ENCODE results near the gene SERPINB7. TPM values are rescaled to one million over a fixed set of nuclear protein-coding genes. Genes with fewer than 3 reads are reported as not detected.

SERPINB7 gene
- total and polyA plus RNA-seq, 2 experiments from 2014 or later, result not detected

GRCh38 chr18:63730773-63731172 lies 44.4 kb upstream of the SERPINB7 start:
- no peaks in the 10 kb centered on the region for H3F3A ChIP-seq (replicated peaks; ENCODE audit: low read depth)
- no peaks in the 10 kb centered on the region for H3K36me3 Mint-ChIP-seq (ENCODE audit: low read depth)
- peaks cover 2% of the 10 kb centered on the region for H3K27me3 Mint-ChIP-seq (ENCODE audit: insufficient read depth, low read depth, poor library complexity)
- H3K4me1 ChIP-seq (ENCODE audit: insufficient read depth), result no peaks in the 10 kb centered on the region
- no peaks in the 10 kb centered on the region for H3K9me2 ChIP-seq (ENCODE audit: insufficient read depth)
- TF ChIP-seq, protein P1, sequence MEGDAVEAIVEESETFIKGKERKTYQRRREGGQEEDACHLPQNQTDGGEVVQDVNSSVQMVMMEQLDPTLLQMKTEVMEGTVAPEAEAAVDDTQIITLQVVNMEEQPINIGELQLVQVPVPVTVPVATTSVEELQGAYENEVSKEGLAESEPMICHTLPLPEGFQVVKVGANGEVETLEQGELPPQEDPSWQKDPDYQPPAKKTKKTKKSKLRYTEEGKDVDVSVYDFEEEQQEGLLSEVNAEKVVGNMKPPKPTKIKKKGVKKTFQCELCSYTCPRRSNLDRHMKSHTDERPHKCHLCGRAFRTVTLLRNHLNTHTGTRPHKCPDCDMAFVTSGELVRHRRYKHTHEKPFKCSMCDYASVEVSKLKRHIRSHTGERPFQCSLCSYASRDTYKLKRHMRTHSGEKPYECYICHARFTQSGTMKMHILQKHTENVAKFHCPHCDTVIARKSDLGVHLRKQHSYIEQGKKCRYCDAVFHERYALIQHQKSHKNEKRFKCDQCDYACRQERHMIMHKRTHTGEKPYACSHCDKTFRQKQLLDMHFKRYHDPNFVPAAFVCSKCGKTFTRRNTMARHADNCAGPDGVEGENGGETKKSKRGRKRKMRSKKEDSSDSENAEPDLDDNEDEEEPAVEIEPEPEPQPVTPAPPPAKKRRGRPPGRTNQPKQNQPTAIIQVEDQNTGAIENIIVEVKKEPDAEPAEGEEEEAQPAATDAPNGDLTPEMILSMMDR (conservative IDR thresholded peaks at IDR 0.05; ENCODE audit: low read depth in 2 of 2), result no peak
- TF ChIP-seq STAT1 (IDR thresholded peaks at IDR 0.05; ENCODE audit: unreplicated experiment), result no peak
- TF ChIP-seq, protein P2, sequence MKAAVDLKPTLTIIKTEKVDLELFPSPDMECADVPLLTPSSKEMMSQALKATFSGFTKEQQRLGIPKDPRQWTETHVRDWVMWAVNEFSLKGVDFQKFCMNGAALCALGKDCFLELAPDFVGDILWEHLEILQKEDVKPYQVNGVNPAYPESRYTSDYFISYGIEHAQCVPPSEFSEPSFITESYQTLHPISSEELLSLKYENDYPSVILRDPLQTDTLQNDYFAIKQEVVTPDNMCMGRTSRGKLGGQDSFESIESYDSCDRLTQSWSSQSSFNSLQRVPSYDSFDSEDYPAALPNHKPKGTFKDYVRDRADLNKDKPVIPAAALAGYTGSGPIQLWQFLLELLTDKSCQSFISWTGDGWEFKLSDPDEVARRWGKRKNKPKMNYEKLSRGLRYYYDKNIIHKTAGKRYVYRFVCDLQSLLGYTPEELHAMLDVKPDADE (IDR thresholded peaks at IDR 0.05), result no peak
- no peak for TF ChIP-seq ZNF114 (CRISPR knock-in tag; IDR thresholded peaks at IDR 0.05)
- TF ChIP-seq, protein P3, sequence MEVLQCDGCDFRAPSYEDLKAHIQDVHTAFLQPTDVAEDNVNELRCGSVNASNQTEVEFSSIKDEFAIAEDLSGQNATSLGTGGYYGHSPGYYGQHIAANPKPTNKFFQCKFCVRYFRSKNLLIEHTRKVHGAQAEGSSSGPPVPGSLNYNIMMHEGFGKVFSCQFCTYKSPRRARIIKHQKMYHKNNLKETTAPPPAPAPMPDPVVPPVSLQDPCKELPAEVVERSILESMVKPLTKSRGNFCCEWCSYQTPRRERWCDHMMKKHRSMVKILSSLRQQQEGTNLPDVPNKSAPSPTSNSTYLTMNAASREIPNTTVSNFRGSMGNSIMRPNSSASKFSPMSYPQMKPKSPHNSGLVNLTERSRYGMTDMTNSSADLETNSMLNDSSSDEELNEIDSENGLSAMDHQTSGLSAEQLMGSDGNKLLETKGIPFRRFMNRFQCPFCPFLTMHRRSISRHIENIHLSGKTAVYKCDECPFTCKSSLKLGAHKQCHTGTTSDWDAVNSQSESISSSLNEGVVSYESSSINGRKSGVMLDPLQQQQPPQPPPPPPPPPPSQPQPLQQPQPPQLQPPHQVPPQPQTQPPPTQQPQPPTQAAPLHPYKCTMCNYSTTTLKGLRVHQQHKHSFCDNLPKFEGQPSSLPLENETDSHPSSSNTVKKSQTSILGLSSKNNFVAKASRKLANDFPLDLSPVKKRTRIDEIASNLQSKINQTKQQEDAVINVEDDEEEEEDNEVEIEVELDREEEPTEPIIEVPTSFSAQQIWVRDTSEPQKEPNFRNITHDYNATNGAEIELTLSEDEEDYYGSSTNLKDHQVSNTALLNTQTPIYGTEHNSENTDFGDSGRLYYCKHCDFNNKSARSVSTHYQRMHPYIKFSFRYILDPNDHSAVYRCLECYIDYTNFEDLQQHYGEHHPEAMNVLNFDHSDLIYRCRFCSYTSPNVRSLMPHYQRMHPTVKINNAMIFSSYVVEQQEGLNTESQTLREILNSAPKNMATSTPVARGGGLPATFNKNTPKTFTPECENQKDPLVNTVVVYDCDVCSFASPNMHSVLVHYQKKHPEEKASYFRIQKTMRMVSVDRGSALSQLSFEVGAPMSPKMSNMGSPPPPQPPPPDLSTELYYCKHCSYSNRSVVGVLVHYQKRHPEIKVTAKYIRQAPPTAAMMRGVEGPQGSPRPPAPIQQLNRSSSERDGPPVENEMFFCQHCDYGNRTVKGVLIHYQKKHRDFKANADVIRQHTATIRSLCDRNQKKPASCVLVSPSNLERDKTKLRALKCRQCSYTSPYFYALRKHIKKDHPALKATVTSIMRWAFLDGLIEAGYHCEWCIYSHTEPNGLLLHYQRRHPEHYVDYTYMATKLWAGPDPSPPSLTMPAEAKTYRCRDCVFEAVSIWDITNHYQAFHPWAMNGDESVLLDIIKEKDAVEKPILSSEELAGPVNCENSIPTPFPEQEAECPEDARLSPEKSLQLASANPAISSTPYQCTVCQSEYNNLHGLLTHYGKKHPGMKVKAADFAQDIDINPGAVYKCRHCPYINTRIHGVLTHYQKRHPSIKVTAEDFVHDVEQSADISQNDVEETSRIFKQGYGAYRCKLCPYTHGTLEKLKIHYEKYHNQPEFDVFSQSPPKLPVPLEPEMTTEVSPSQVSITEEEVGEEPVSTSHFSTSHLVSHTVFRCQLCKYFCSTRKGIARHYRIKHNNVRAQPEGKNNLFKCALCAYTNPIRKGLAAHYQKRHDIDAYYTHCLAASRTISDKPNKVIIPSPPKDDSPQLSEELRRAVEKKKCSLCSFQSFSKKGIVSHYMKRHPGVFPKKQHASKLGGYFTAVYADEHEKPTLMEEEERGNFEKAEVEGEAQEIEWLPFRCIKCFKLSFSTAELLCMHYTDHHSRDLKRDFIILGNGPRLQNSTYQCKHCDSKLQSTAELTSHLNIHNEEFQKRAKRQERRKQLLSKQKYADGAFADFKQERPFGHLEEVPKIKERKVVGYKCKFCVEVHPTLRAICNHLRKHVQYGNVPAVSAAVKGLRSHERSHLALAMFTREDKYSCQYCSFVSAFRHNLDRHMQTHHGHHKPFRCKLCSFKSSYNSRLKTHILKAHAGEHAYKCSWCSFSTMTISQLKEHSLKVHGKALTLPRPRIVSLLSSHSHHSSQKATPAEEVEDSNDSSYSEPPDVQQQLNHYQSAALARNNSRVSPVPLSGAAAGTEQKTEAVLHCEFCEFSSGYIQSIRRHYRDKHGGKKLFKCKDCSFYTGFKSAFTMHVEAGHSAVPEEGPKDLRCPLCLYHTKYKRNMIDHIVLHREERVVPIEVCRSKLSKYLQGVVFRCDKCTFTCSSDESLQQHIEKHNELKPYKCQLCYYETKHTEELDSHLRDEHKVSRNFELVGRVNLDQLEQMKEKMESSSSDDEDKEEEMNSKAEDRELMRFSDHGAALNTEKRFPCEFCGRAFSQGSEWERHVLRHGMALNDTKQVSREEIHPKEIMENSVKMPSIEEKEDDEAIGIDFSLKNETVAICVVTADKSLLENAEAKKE (CRISPR knock-in tag; IDR thresholded peaks at IDR 0.05), result no peak
- no peaks in the 10 kb centered on the region for H4K20me1 ChIP-seq (replicated peaks; ENCODE audit: insufficient read depth)
- no peak overlapping the region for H3K4me3 ChIP-seq
- peaks cover 1% of the 10 kb centered on the region; the same call in 1 of the 3 replicates for H3K4me1 Mint-ChIP-seq
- DNase-seq (ENCODE audit: low spot score) (peak; percentile 4), ATAC-seq (no peak)
- H3K79me2 ChIP-seq (replicated peaks; ENCODE audit: insufficient read depth), result no peaks in the 10 kb centered on the region
- H3K27ac ChIP-seq (ENCODE audit: low read depth), result no peak overlapping the region
- no peaks in the 10 kb centered on the region for H3K36me3 ChIP-seq (ENCODE audit: insufficient read depth)
- peak overlapping the region; percentile 56; the same call in 1 of the 2 replicates for H2AFZ ChIP-seq
- no peak overlapping the region for H3K4me2 ChIP-seq
- H3K4me3 Mint-ChIP-seq, result no peak overlapping the region
- H3K27me3 ChIP-seq (ENCODE audit: insufficient read depth), result no peaks in the 10 kb centered on the region
- H3K9me3 Mint-ChIP-seq, result peaks cover 2% of the 10 kb centered on the region; the same call in 1 of the 3 replicates
- no peak overlapping the region for H3K27ac Mint-ChIP-seq
